Esophagus squamous epithelium (tissue), 4 donors: Measurements from ENCODE around the gene TRMT2A.

Experiments
- POLR2A ChIP-seq, 4 donors: fragments of 450-650 bp; IDR thresholded peaks; one replicate each; pipeline ENCODE4 v1.6.1; 2017; ENCODE audit warnings: antibody characterized with exemption in 4 of 4, mild to moderate bottlenecking in 4 of 4, moderate library complexity in 3 of 4
- TF ChIP-seq, protein P1 (sequence below), 6 experiments: fragments of 450-650 bp in 4 of 6; fragments of 200-600 bp in 2 of 6; sonication (generic) in 2 of 6; IDR thresholded peaks; one replicate each; pipeline ENCODE4 v1.5.1; 2016 to 2019; ENCODE audit warnings: antibody characterized with exemption in 6 of 6, mild to moderate bottlenecking in 4 of 6, moderate library complexity in 4 of 6

DNA sequence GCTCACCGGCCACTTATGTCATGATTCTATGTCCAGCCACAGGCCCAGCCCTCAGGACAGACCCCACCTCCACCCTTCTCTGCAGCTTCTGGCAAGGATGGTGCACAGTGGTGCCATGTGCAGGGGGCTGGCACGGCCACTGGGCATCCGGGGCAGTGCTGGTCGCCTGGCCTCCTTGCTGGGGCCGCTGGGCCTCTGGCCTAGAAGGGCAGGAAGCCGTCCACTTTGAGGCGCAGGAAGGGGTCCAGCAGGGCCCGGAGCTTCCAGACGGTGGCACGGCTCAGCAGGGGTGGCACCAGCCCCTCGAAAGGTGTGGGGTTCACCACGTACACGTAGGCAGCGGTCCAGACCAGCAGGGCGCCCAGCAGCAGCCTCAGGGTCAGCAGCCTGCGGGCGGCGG lies 31.4 kb upstream of the TRMT2A start:
- no peak for TF ChIP-seq POLR2A (IDR thresholded peaks at IDR 0.05)
- TF ChIP-seq, protein P1, sequence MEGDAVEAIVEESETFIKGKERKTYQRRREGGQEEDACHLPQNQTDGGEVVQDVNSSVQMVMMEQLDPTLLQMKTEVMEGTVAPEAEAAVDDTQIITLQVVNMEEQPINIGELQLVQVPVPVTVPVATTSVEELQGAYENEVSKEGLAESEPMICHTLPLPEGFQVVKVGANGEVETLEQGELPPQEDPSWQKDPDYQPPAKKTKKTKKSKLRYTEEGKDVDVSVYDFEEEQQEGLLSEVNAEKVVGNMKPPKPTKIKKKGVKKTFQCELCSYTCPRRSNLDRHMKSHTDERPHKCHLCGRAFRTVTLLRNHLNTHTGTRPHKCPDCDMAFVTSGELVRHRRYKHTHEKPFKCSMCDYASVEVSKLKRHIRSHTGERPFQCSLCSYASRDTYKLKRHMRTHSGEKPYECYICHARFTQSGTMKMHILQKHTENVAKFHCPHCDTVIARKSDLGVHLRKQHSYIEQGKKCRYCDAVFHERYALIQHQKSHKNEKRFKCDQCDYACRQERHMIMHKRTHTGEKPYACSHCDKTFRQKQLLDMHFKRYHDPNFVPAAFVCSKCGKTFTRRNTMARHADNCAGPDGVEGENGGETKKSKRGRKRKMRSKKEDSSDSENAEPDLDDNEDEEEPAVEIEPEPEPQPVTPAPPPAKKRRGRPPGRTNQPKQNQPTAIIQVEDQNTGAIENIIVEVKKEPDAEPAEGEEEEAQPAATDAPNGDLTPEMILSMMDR (IDR thresholded peaks at IDR 0.05): no peak
